Superior temporal gyrus (tissue), 1 donor: ENCODE measurements around the gene PGA4.
"Not testable (repeated sequence)": the region's sequence is repeated elsewhere in the genome, so short reads cannot be mapped to it uniquely, and the experiment has no call there.

Experiments
- DNase-seq: peaks from one replicate; pipeline ENCODE4 v3.0.0-alpha.2; 2016; ENCODE audit errors: extremely low spot score

PGA4 gene

GRCh38 chr11:61250796-61251765 lies 28.9 kb downstream of the PGA4 start:
- DNase-seq = not testable (repeated sequence)

GRCh38 chr11:61252332-61252731 lies 30.2 kb downstream of the PGA4 start:
- DNase-seq = not testable (repeated sequence)

GRCh38 chr11:61254403-61255025 lies 32.4 kb downstream of the PGA4 start:
- peak; percentile 68 for DNase-seq

GRCh38 chr11:61256710-61257482 lies 34.7 kb downstream of the PGA4 start:
- no peak for DNase-seq

GRCh38 chr11:61258546-61258945 lies 36.4 kb downstream of the PGA4 start:
- DNase-seq = no peak

GRCh38 chr11:61259363-61259762 lies 37.2 kb downstream of the PGA4 start:
- no peak for DNase-seq

GRCh38 chr11:61264371-61264770 lies 42.2 kb downstream of the PGA4 start:
- no peak for DNase-seq

- no peak for DNase-seq
These were observed 42.6 kb downstream of the PGA4 start for GRCh38 chr11:61264795-61265194.

GRCh38 chr11:61265357-61265756 lies 43.2 kb downstream of the PGA4 start:
- DNase-seq = no peak

GRCh38 chr11:61266602-61267001 lies 44.5 kb downstream of the PGA4 start:
- no peak for DNase-seq

GRCh38 chr11:61267437-61267841 lies 45.3 kb downstream of the PGA4 start:
- DNase-seq = no peak

- DNase-seq = no peak
These were observed 46.6 kb downstream of the PGA4 start for GRCh38 chr11:61268588-61269250.

- no peak for DNase-seq
These were observed 48.4 kb downstream of the PGA4 start for GRCh38 chr11:61270354-61271076.

- no peak for DNase-seq
These were observed 50.6 kb downstream of the PGA4 start for GRCh38 chr11:61272731-61273130.

GRCh38 chr11:61273178-61274078 lies 51.3 kb downstream of the PGA4 start:
- DNase-seq = no peak

- DNase-seq = no peak
These were observed 51.9 kb downstream of the PGA4 start for GRCh38 chr11:61274084-61274483.

- no peak for DNase-seq
These were observed 53.0 kb downstream of the PGA4 start for GRCh38 chr11:61275191-61275590.

- DNase-seq = no peak
These were observed 55.2 kb downstream of the PGA4 start for GRCh38 chr11:61277186-61278000.

- no peak for DNase-seq
These were observed 55.9 kb downstream of the PGA4 start for GRCh38 chr11:61278001-61278470.
